Neural progenitor cell (in vitro differentiated cells): Measurements from ENCODE around the gene TBX6. TPM values are rescaled to one million over a fixed set of nuclear protein-coding genes. Genes with fewer than 3 reads are reported as not detected.

Experiments
- DNase-seq: peaks from one replicate; pipeline ENCODE4 v3.0.0-alpha.2; 2016; ENCODE audit warnings: low spot score
- H2AFZ ChIP-seq: fragments of 200-600 bp; sonication (generic); replicated peaks from 2 replicates; pipeline ENCODE4 v1.6.1; 2016; ENCODE audit warnings: antibody characterized with exemption
- H3F3A ChIP-seq: fragments of 200-600 bp; sonication (generic); 2 replicates; pipeline ENCODE4 v1.6.1; 2016; ENCODE audit warnings: antibody characterized with exemption, low read depth
- H3K27ac ChIP-seq: fragments of 200-600 bp; sonication (generic); 2 replicates; pipeline ENCODE4 v1.5.1; 2016; ENCODE audit warnings: mild to moderate bottlenecking
- H3K27me3 ChIP-seq: fragments of 200-600 bp; sonication (generic); 2 replicates; pipeline ENCODE4 v1.6.1; 2016; ENCODE audit warnings: mild to moderate bottlenecking, moderate library complexity
- H3K36me3 ChIP-seq: fragments of 200-600 bp; sonication (generic); 2 replicates; pipeline ENCODE4 v1.5.1; 2016
- H3K4me1 ChIP-seq: fragments of 200-600 bp; sonication (generic); 2 replicates; pipeline ENCODE4 v1.6.1; 2016; ENCODE audit warnings: mixed run types
- H3K4me2 ChIP-seq: fragments of 200-600 bp; sonication (generic); 2 replicates; pipeline ENCODE4 v1.6.1; 2016
- H3K4me3 ChIP-seq: fragments of 200-600 bp; sonication (generic); 2 replicates; pipeline ENCODE4 v1.5.1; 2016
- H3K79me2 ChIP-seq: fragments of 200-600 bp; sonication (generic); 2 replicates; pipeline ENCODE4 v1.6.1; 2016; ENCODE audit warnings: low read depth
- H3K9ac ChIP-seq: fragments of 200-600 bp; sonication (generic); 2 replicates; pipeline ENCODE4 v1.6.1; 2016
- H3K9me3 ChIP-seq: fragments of 200-600 bp; sonication (generic); 2 replicates; pipeline ENCODE4 v1.5.1; 2016; ENCODE audit warnings: low read depth
- H4K20me1 ChIP-seq: fragments of 200-600 bp; sonication (generic); 2 replicates; pipeline ENCODE4 v1.6.1; 2016; ENCODE audit warnings: low read depth
- H3K27ac Mint-ChIP-seq: 3 replicates; pipeline ENCODE4 v1.8.0; 2021; ENCODE audit warnings: mixed read lengths
- H3K27me3 Mint-ChIP-seq: 2 replicates; pipeline ENCODE4 v1.8.0; 2022; ENCODE audit warnings: low read depth, mild to moderate bottlenecking, inconsistent platforms, moderate library complexity, mixed read lengths; ENCODE audit not compliant: insufficient read depth
- H3K36me3 Mint-ChIP-seq: 3 replicates; pipeline ENCODE4 v1.8.0; 2021; ENCODE audit warnings: mixed read lengths
- H3K4me1 Mint-ChIP-seq: 3 replicates; pipeline ENCODE4 v1.8.0; 2021; ENCODE audit warnings: mixed read lengths
- H3K4me3 Mint-ChIP-seq: 3 replicates; pipeline ENCODE4 v1.8.0; 2021; ENCODE audit warnings: mild to moderate bottlenecking, moderate library complexity, mixed read lengths
- H3K9me3 Mint-ChIP-seq: 3 replicates; pipeline ENCODE4 v1.8.0; 2020; ENCODE audit warnings: mixed read lengths
- CTCF ChIP-seq: fragments of 200-600 bp; sonication (generic); IDR thresholded peaks from 2 replicates; pipeline ENCODE4 v1.5.1; 2017; ENCODE audit warnings: antibody characterized with exemption, mild to moderate bottlenecking
- EZH2 ChIP-seq: fragments of 200-600 bp; sonication (generic); IDR thresholded peaks from 2 replicates; pipeline ENCODE4 v1.6.1; 2017; ENCODE audit warnings: antibody characterized with exemption, mild to moderate bottlenecking, moderate library complexity
- EZH2phosphoT487 ChIP-seq: fragments of 200-600 bp; sonication (generic); IDR thresholded peaks from 2 replicates; pipeline ENCODE4 v1.6.1; 2017; ENCODE audit warnings: antibody characterized with exemption
- total RNA-seq: library from RNA; depleted of rRNA; stranded (reverse); fragments of >200 nt; gene quantifications from 2 replicates; pipeline ENCODE4 v1.2.3, GENCODE V29; 2015; ENCODE audit warnings: low replicate concordance

Gene TBX6
- total RNA-seq, 1 donor from 2014 or later: 0.39 TPM

- H2AFZ ChIP-seq: no peak overlapping the region
- Mint-ChIP-seq H3K9me3 (peaks cover 2% of the 10 kb centered on the region), H3K4me1 (no peaks in the 10 kb centered on the region), H3K36me3 (no peaks in the 10 kb centered on the region), H3K27me3 (peaks cover 12% of the 10 kb centered on the region), H3K27ac (no peak overlapping the region), H3K4me3 (no peak overlapping the region)
- no peaks in the 10 kb centered on the region for H3K9me3 ChIP-seq
- no peaks in the 10 kb centered on the region for H3K27me3 ChIP-seq
- H3K4me1 ChIP-seq: no peaks in the 10 kb centered on the region
- no peaks in the 10 kb centered on the region for H3K79me2 ChIP-seq
- no peaks in the 10 kb centered on the region for H3K36me3 ChIP-seq
- TF ChIP-seq EZH2phosphoT487: no peak
- no peak for TF ChIP-seq EZH2
- TF ChIP-seq CTCF: no peak
- no peak for DNase-seq
- H3K4me3 ChIP-seq: no peak overlapping the region
- H3F3A ChIP-seq: no peaks in the 10 kb centered on the region
- H3K27ac ChIP-seq: no peak overlapping the region
- no peak overlapping the region for H3K4me2 ChIP-seq
- no peaks in the 10 kb centered on the region for H4K20me1 ChIP-seq
- no peak overlapping the region for H3K9ac ChIP-seq
These were observed 45.4 kb upstream of the TBX6 start for GRCh38 chr16:30136971-30137605.

GRCh38 chr16:30132591-30132990 lies 40.9 kb upstream of the TBX6 start:
- Histone ChIP-seq H2AFZ (no peak overlapping the region), H3K9ac (no peak overlapping the region), H3K27ac (no peak overlapping the region), H3K36me3 (no peaks in the 10 kb centered on the region), H3F3A (no peaks in the 10 kb centered on the region), H4K20me1 (no peaks in the 10 kb centered on the region), H3K4me3 (no peak overlapping the region), H3K9me3 (no peaks in the 10 kb centered on the region), H3K4me2 (no peak overlapping the region), H3K79me2 (no peaks in the 10 kb centered on the region), H3K27me3 (no peaks in the 10 kb centered on the region), H3K4me1 (no peaks in the 10 kb centered on the region)
- Mint-ChIP-seq H3K4me1 (no peaks in the 10 kb centered on the region), H3K9me3 (peaks cover 2% of the 10 kb centered on the region), H3K36me3 (no peaks in the 10 kb centered on the region), H3K4me3 (no peak overlapping the region), H3K27me3 (peaks cover 7% of the 10 kb centered on the region), H3K27ac (no peak overlapping the region)
- TF ChIP-seq EZH2phosphoT487: no peak
- no peak for TF ChIP-seq EZH2
- TF ChIP-seq CTCF: no peak
- no peak for DNase-seq

- no peak overlapping the region for H3K27ac Mint-ChIP-seq
These were observed 40.2 kb upstream of the TBX6 start for GRCh38 chr16:30131869-30132475.

More at GRCh38 chr16:30131869-30132475, 40.2 kb upstream of the TBX6 start:
- H3K4me3 Mint-ChIP-seq: no peak overlapping the region
- Histone ChIP-seq H3K9me3 (no peaks in the 10 kb centered on the region), H3K4me1 (no peaks in the 10 kb centered on the region), H3K4me2 (no peak overlapping the region), H2AFZ (no peak overlapping the region), H3K27me3 (no peaks in the 10 kb centered on the region), H3K79me2 (no peaks in the 10 kb centered on the region), H4K20me1 (no peaks in the 10 kb centered on the region), H3K4me3 (no peak overlapping the region), H3K9ac (no peak overlapping the region), H3K36me3 (no peaks in the 10 kb centered on the region), H3F3A (no peaks in the 10 kb centered on the region), H3K27ac (no peak overlapping the region)
- H3K9me3 Mint-ChIP-seq: peaks cover 2% of the 10 kb centered on the region
- TF ChIP-seq EZH2 (no peak), EZH2phosphoT487 (no peak), CTCF (no peak)
- no peaks in the 10 kb centered on the region for H3K36me3 Mint-ChIP-seq
- H3K27me3 Mint-ChIP-seq: peaks cover 7% of the 10 kb centered on the region
- DNase-seq: no peak
- no peaks in the 10 kb centered on the region for H3K4me1 Mint-ChIP-seq
